OCI-LY7 (cell line): ENCODE measurements around the gene SH3TC1. TPM values are rescaled to one million over a fixed set of nuclear protein-coding genes. Genes with fewer than 3 reads are reported as not detected.

Experiments
- BruUV-seq: library from RNA; stranded (reverse); fragments of 400-500 nt; replicated peaks from 2 replicates; lab custom pipeline; 2021; lab: Mats Ljungman, UMichigan
- CTCF ChIA-PET: fragments of 300-600 bp; sonication (Branson Sonifier 250); formaldehyde crosslinking; loops from one replicate; lab custom pipeline; 2022; ENCODE audit warnings: antibody characterized with exemption; ENCODE audit not compliant: unreplicated experiment; lab: Charles Lee
- POLR2A ChIA-PET: fragments of 300-600 bp; sonication (Branson Sonifier 250); formaldehyde crosslinking; loops from one replicate; lab custom pipeline; 2022; ENCODE audit warnings: antibody characterized with exemption; lab: Charles Lee
- DNase-seq: peaks from one replicate; pipeline ENCODE4 v3.0.0-alpha.2; 2015; ENCODE audit warnings: low spot score
- H2AFZ ChIP-seq: fragments of 200-600 bp; sonication (generic), shearing (Covaris generic); 2 replicates; pipeline ENCODE4 v1.6.1; 2014; ENCODE audit warnings: mild to moderate bottlenecking, antibody characterized with exemption, low read length, moderate library complexity
- H3K27ac ChIP-seq: fragments of 200-600 bp; sonication (generic); 2 replicates; pipeline ENCODE4 v1.5.1; 2014; ENCODE audit warnings: mixed run types, low read depth, mild to moderate bottlenecking, moderate library complexity, low read length, inconsistent platforms; ENCODE audit not compliant: poor library complexity, severe bottlenecking
- H3K36me3 ChIP-seq: fragments of 200-600 bp; sonication (generic); 2 replicates; pipeline ENCODE4 v1.6.1; 2014; ENCODE audit warnings: mild to moderate bottlenecking, antibody characterized with exemption, low read length, moderate library complexity, mixed read lengths; ENCODE audit not compliant: insufficient read depth
- H3K4me1 ChIP-seq: fragments of 200-600 bp; sonication (generic); 2 replicates; pipeline ENCODE4 v1.5.1; 2014; ENCODE audit warnings: mild to moderate bottlenecking, low read length; ENCODE audit not compliant: insufficient read depth, poor library complexity, severe bottlenecking
- H3K4me2 ChIP-seq: fragments of 200-600 bp; sonication (generic); 2 replicates; pipeline ENCODE4 v1.6.1; 2014; ENCODE audit warnings: mild to moderate bottlenecking, low read length
- H3K4me3 ChIP-seq: fragments of 200-600 bp; sonication (generic); 2 replicates; pipeline ENCODE4 v1.5.1; 2014; ENCODE audit warnings: mild to moderate bottlenecking, low read depth, low read length; ENCODE audit not compliant: poor library complexity, severe bottlenecking
- H3K79me2 ChIP-seq: fragments of 200-600 bp; sonication (generic); 2 replicates; pipeline ENCODE4 v1.6.1; 2016; ENCODE audit warnings: low read depth, mild to moderate bottlenecking, low read length, moderate library complexity, mixed read lengths; ENCODE audit not compliant: insufficient read depth
- H3K9me2 ChIP-seq: fragments of 200-600 bp; sonication (generic); 2 replicates; pipeline ENCODE4 v1.6.1; 2016; ENCODE audit warnings: mild to moderate bottlenecking, low read length, mixed read lengths; ENCODE audit not compliant: insufficient read depth
- H3K9me3 ChIP-seq: fragments of 200-600 bp; sonication (generic); 2 replicates; pipeline ENCODE4 v1.6.1; 2014; ENCODE audit warnings: mild to moderate bottlenecking, mixed run types, low read length, mixed read lengths
- H4K20me1 ChIP-seq: fragments of 200-600 bp; sonication (generic); 2 replicates; pipeline ENCODE4 v1.6.1; 2014; ENCODE audit warnings: mild to moderate bottlenecking, antibody characterized with exemption, low read length, moderate library complexity, mixed read lengths; ENCODE audit not compliant: insufficient read depth
- EZH2phosphoT487 ChIP-seq: fragments of 200-600 bp; sonication (generic); IDR thresholded peaks from 2 replicates; pipeline ENCODE4 v1.6.1; 2018; ENCODE audit warnings: low read depth, borderline replicate concordance, mild to moderate bottlenecking, mixed run types, antibody characterized with exemption, low read length, moderate library complexity, mixed read lengths
- intact Hi-C: fragments of 100-400 bp; cut with micrococcal nuclease; formaldehyde crosslinking; loops from one replicate; pipeline ENCODE4 v1.10.0; 2022; ENCODE audit not compliant: unreplicated experiment
- total RNA-seq, 2 experiments: library from RNA; depleted of rRNA in 1 of 2; stranded (reverse); fragments of >200 nt in 1 of 2; shearing (Covaris generic) in 1 of 2; gene quantifications; 2 replicates each; pipeline ENCODE4 v1.2.3, GENCODE V29; 2014 to 2022
- TF ChIP-seq, protein P1 (sequence below): fragments of 200-600 bp; sonication (generic); conservative IDR thresholded peaks from 2 replicates; pipeline ENCODE4 v1.5.1; 2014; ENCODE audit warnings: mild to moderate bottlenecking, antibody characterized with exemption, low read length, moderate library complexity, mixed read lengths

Gene SH3TC1
- total RNA-seq, 2 experiments from 2014 or later = 17.5 to 42.4 TPM

DNA sequence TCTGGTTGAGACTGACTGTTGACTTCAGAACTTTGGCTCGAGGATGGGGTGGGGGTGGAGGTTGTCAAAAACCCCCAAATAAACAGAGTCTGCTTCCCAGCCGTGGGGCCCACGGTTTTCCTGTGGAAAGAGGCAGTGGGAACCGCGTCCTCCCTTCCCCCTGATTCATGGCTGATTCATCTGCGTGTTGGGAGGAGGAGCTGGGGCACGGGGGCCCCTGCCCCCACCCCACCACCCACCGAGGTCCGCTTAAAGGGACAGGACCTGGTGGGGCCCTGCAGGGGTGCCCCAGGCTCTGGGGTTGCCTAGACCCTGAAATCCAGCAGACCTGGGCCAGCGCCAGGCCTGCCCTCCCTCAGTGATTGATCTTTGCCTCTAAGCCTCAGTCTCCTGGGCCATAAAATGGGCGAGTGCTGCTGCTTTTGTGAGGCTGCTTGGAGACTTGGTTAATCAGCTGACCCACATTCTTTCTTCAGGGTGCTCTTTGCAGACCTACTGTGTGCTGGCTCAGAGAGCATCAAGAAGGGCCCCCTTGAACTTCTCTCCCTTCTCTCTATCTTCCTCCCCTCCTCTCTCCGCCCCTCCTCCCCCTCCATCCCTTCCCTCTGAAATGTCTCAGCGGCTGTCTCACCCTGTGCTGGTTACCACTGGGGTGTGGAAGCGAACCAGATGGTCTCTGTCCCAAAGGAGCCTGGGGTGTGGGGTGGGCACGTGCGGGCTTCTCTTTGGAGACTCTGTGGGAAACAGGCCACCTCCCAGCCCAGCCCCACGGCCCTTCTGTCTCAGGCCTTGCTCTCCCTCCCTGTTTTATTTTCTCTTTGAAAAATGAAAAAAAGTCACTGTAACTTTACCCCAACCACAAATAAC, 79.6 kb downstream of the SH3TC1 start:
- Histone ChIP-seq H3K4me1 (no peaks in the 10 kb centered on the region), H3K9me2 (no peaks in the 10 kb centered on the region), H3K27ac (no peak overlapping the region), H4K20me1 (no peaks in the 10 kb centered on the region), H3K79me2 (no peaks in the 10 kb centered on the region), H3K4me2 (no peak overlapping the region), H3K4me3 (no peak overlapping the region), H3K36me3 (no peaks in the 10 kb centered on the region), H2AFZ (no peak overlapping the region), H3K9me3 (no peaks in the 10 kb centered on the region)
- TF ChIP-seq, protein P1, sequence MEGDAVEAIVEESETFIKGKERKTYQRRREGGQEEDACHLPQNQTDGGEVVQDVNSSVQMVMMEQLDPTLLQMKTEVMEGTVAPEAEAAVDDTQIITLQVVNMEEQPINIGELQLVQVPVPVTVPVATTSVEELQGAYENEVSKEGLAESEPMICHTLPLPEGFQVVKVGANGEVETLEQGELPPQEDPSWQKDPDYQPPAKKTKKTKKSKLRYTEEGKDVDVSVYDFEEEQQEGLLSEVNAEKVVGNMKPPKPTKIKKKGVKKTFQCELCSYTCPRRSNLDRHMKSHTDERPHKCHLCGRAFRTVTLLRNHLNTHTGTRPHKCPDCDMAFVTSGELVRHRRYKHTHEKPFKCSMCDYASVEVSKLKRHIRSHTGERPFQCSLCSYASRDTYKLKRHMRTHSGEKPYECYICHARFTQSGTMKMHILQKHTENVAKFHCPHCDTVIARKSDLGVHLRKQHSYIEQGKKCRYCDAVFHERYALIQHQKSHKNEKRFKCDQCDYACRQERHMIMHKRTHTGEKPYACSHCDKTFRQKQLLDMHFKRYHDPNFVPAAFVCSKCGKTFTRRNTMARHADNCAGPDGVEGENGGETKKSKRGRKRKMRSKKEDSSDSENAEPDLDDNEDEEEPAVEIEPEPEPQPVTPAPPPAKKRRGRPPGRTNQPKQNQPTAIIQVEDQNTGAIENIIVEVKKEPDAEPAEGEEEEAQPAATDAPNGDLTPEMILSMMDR = no peak
- no peak for TF ChIP-seq EZH2phosphoT487
- no peak for DNase-seq
- no TSS peak for BruUV-seq
- ChIA-PET POLR2A (interaction anchor here (0.7 kb wide), 1 partner anchor 10 kb away, joined by 3 read pairs; no protein-coding TSS in a partner anchor), CTCF (no interaction called here)
- intact Hi-C loops = no loop called here

DNA sequence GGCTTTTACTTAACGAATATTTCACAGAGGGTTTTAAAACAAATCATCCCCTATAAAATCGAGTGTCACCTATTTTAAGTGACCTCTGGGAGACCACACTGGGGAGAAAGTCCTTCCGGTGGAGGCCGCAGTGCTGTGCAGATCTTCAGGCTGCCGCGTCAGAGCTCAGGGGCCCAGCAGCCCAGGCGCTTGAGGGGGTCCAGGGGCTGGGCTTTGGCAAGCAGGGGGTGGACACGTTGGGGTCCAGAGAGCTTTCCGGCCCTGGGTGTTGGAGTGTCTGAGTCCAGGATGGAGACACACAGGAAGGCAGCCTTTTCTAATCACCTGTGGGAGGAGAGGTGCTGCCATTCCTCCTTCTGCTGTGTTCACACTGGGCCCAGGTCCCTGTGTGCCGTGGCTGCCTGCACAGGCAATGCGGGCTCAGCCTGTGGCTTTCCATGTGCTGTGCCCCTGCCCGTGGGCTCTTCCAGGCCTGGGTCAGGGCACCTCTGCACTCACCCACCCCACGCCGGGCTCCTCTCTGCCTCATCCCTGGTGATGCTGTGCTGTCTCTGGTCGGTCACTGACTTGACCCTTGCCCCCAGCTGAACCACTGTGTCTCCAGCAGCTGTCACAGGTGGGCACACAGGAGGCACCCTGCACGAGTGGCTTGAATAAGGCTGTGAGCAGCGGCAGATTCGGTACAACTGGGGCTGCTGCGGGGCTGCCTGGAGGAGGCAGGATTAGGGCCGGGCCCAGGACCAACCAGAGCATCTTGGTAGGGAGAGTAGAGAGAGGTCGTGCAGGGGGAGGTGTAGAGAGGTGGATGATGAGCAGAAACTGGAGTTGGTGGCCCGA, 80.4 kb downstream of the SH3TC1 start:
- POLR2A ChIA-PET = no interaction called here
- TF ChIP-seq, protein P1 = no peak
- TF ChIP-seq EZH2phosphoT487 = no peak

More for the DNA sequence above, 80.4 kb downstream of the SH3TC1 start:
- intact Hi-C loops = no loop called here
- Histone ChIP-seq H3K4me2 (no peak overlapping the region), H3K79me2 (no peaks in the 10 kb centered on the region), H3K4me1 (no peaks in the 10 kb centered on the region), H4K20me1 (no peaks in the 10 kb centered on the region), H3K9me2 (no peaks in the 10 kb centered on the region), H2AFZ (no peak overlapping the region), H3K27ac (no peak overlapping the region), H3K4me3 (no peak overlapping the region), H3K36me3 (no peaks in the 10 kb centered on the region), H3K9me3 (no peaks in the 10 kb centered on the region)
- BruUV-seq = no TSS peak
- CTCF ChIA-PET = no interaction called here
- no peak for DNase-seq
